GM19099 (cell line): ENCODE measurements around the gene CENPV.

Experiments used
- POLR2A ChIP-seq: IDR thresholded peaks from 3 replicates; pipeline ENCODE4 v1.6.1; 2011; ENCODE audit warnings: low read depth; ENCODE audit not compliant: insufficient read length; ENCODE audit errors: extremely low read depth

The CENPV gene

GRCh38 chr17:16297367-16298139 is 55.7 kb downstream of the CENPV start:
- TF ChIP-seq POLR2A = no peak

- no peak for TF ChIP-seq POLR2A
Measured at GRCh38 chr17:16294560-16294959, 58.7 kb downstream of the CENPV start.

DNA sequence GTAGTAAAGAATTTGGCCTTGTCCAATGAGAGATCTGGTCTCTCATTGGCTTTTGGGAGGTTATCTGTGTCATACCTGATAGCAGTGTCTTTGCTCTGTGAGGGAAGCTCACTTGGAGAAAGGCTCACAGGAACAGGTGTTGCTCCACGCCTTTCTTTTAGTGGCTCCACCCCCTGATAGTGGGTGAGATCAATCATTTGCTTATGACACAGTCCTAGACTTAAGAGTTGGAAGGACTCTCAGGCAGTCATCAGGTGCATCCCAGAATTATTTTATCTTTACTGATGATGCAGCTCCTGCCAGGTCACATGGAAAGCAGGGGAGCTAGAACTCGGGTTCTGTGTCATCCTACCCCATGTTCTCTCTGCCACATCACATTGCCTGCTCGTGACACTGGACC is 59.3 kb downstream of the CENPV start:
- TF ChIP-seq POLR2A = no peak
